Endometrium (tissue), 2 donors: Measurements from ENCODE around the gene DNAH6.

Experiments used
- FAIRE-seq: peaks from 2 replicates; lab custom pipeline; 2012; peaks lifted over from hg19 to GRCh38; lab: Jason Lieb, UNC
- donor health status: control.
- donor health status: control.

Gene DNAH6

GRCh38 chr2:84700006-84700405 lies 183.7 kb downstream of the DNAH6 start:
- no peak for FAIRE-seq

- FAIRE-seq = no peak
Observed at GRCh38 chr2:84701880-84702279, 185.6 kb downstream of the DNAH6 start.

- FAIRE-seq = no peak
Observed at GRCh38 chr2:84702941-84703340, 186.6 kb downstream of the DNAH6 start.

DNA sequence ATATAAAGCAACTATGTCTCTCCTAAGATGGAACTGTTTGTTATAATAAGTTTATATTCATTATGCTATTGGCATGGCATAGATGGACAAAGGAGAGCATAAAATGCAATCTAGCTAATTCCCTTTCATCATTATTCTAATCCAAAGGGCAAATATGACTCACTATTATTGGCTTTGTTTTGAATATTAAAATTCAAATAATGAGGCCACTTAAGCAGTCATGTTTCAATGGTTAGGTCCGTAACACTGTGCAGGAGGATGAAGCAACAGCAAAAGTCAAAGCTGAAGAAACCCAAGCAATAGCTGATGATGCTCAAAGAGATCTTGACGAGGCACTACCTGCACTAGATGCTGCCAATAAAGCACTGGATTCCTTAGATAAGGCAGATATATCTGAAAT lies 187.5 kb downstream of the DNAH6 start:
- FAIRE-seq = no peak

DNA sequence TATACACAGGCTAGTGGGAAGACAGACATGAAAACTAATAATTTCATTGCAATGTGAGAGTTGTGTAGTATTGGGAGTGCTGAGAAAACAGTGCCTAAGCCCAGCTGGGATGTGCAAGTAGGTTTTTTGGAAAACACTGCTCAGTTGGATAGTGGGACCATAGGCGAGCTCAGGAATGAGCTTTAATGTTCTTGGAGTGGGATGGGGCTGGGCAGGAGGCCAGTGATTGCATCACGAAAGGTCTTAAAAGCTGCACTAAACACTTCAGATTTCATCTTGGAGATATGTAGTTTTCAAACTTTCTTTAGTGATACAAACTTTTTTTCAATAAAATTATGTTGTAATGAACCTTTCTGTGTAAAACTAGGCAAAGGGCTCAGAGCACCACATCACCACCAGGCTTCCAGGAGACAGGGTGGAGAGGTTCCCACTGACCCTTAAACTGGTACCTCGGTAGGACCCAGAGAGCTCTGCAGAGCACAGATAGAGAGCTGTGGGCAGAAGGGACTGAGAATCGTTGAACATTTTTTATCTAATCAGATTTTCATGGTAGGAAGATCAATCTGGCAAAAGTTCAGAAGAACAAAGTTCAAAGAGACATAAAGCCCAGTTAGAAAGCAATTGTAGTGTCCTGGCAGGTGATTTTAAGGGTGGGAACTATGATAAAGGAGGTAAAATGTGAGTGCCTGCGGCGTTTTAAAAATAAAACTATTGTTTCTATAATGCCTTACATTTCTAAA lies 188.4 kb downstream of the DNAH6 start:
- no peak for FAIRE-seq

- no peak for FAIRE-seq
Observed at GRCh38 chr2:84705858-84706257, 189.6 kb downstream of the DNAH6 start.

- FAIRE-seq = no peak
Observed at GRCh38 chr2:84708442-84708841, 192.1 kb downstream of the DNAH6 start.

DNA sequence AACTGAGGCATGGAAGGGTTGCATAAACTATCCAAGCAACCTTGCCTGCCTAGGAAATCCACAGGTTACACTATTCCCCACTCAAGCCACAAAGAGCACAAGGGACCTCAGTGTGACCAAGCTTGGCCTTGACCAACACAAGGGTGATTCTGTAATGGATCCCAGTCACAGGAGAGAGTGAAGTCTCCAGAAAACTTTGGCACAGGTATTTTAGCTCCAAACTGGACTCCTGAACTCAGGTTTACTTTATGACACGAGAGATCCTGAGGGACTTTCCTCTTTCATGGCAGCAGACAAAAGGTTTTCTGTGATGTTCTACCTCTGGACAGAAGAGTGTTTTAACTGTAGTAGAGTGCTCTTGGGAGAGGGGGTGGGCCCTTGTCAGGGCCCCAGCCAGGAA lies 195.4 kb downstream of the DNAH6 start:
- FAIRE-seq = no peak

DNA sequence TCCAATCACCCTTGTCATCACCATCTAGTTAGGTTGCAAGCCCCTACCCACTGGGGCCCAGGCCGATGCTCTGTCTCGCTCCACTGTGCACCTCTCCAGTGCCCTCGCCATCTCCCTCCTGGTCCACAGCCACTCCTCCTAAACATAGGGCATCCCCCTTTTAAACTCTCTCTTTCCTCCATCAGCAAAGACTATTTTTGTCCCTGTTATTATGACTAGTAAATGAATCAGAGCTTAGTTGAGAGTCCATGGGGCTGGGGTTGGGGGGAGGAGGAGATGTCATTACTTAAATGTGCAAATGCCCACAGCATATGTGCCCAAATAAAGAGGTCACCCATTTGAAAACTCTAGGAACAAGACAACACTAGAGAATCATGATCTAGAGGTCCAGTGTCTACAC lies 197.1 kb downstream of the DNAH6 start:
- no peak for FAIRE-seq

DNA sequence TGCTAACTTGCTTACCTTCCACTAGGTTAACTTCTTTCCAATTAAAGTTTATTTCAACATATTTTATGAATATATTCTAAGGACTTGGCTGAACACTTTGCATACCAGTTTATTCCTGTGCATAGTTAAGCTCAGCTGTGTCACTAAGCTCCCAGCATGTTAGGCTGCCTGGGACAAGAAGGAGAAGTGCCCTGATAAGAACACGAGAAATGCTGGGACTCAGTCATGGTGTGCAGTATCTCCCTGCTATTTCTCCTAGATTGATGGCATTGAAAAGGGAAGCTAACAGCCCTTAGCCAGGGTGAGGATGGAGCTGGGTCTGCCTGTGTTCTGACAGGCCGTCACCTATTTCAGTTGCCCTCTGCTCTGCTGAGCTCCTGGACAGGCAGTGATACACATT lies 200.3 kb downstream of the DNAH6 start:
- FAIRE-seq = no peak

DNA sequence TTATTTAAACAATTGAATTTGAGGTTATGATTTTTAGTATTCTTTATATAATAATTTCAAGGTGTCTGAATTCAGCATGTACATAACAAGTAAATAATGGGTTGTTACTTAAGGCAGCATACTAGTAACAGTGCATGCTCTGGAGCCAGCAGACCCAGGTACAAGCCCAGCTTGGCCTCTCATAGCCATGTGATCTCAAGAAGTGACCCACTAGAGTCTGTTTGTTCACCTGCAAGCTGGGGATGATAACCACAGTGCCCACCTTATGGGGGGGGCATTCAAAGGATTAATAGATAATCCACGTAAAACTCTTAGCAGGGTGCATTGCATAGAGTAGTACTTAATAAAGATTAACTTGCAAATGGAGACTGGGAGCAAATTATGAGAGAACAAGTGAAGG lies 201.0 kb downstream of the DNAH6 start:
- no peak for FAIRE-seq

GRCh38 chr2:84719434-84719833 lies 203.1 kb downstream of the DNAH6 start:
- no peak for FAIRE-seq

DNA sequence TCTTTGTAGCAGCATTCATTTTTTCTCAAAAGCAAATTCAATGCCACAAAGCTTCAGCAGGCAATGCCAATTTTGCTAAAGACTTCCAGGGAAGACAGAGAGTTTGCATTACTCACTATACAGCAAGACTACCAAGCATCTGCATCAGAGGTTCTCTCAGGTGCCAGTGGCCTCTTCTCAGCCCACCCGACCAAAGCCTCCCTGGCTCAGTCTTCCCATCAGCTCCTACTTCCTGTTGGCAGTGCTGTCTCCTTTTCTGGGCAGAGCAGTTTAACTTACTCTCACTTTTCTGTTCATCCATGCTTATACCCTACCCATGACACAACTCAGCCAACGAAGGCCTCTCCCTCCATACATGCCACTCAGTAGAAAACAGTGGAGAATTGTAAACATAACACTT lies 207.5 kb downstream of the DNAH6 start:
- no peak for FAIRE-seq

DNA sequence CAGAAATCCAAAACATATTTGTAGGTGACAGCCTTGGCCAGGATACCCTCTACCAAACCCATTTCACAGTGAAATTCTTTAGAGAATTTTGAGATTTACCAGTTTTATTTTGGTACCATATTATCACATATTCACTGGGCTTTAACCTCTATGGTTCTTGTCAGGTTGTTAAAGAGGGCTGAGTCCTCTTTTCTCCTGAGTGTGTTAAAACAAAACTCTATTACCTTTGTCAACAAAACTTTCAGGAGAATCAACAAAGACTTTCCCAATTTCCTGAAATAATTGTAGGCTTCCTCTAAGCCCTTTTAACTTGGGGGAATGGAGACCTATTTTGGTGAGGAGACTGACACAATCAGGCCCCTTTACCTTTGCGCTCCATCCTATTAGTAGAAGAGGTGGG lies 209.4 kb downstream of the DNAH6 start:
- FAIRE-seq = no peak

DNA sequence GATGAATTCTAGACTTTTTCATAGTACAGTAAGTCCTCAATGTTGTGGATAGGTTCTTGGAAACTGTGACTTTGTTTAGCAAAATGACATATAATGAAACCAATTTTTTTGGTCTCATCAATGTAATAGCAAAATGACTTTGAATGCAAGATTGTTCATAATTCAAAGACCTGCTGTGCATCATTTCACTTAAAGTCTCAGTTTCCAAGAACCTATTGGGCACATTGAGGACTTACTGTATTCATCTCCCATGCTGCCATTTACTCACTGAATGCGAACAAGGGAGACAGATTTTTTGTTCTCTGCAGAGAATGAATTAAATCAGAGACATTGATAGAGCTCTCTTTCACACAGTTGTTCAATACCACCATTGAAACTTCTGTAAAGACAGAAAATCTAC lies 211.0 kb downstream of the DNAH6 start:
- FAIRE-seq = no peak

GRCh38 chr2:84729224-84729623 lies 212.9 kb downstream of the DNAH6 start:
- FAIRE-seq = no peak

DNA sequence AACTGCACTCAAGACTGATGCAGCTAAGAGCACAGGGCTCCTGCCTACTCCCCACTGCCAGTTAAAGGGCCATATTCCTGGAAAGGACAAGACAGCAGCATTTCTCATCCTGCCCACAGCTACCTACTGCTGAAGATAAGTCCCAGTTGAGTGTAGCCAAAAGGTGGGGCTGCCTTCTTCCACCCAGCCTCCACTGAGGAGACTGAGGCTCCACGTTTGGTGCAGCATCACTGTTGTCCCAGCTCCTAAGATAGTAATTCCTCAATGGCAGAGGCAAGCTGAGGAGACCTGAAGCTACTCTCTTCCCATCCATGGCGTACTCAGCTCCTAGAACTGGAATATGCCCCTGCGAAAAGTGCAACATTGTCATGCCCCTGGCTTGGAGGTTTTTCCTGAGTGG lies 214.9 kb downstream of the DNAH6 start:
- no peak for FAIRE-seq

- no peak for FAIRE-seq
Observed at GRCh38 chr2:84732897-84733778, 216.8 kb downstream of the DNAH6 start.

DNA sequence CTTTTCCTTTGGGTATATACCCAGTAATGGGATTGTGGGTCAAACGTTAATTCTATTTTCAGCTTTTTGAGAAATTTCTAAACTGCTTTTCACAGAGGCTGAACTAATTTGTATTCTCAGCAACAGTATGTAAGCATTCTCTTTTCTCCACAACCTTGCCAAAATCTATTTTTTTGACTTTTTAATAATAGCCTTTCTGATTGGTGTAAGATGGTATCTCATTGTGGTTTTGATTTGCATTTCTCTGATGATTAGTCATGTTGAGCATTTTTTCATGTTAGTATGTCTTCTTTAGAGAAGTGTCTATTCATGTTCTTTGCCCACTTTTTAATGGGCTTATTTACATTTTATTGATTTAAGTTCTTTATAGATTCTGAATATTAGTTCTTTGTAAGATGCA lies 219.1 kb downstream of the DNAH6 start:
- no peak for FAIRE-seq

DNA sequence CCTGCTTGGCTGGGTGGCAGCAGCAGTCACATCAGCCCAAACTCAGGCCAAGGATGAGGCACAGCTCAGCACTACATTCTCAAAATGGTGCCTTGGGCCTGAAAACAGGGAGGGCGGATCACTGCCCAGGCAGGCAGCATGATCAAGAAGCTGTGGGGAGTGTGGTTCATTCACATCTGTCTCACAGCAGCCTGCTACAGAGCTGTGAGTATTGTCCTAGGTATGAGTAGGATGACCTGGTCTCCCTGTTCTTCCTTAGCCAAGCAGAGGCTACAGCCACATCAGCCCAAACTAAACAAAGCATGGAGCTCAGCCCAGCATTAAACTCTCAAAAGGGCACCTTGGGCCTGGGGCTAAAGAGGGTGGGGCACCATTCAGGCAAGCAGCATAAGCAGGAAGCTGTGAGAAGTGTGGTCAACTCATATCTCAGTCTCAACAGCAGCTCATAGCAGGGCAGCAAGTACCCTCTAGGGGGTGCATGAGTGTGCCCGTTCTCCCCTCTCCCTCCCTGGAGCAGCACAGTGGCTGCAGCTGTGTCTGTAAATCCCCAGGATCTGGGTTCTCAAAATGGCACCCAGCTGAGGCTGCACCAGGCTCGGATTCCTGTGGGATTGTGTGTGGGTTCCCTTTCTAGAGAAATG lies 225.0 kb downstream of the DNAH6 start:
- no peak for FAIRE-seq

DNA sequence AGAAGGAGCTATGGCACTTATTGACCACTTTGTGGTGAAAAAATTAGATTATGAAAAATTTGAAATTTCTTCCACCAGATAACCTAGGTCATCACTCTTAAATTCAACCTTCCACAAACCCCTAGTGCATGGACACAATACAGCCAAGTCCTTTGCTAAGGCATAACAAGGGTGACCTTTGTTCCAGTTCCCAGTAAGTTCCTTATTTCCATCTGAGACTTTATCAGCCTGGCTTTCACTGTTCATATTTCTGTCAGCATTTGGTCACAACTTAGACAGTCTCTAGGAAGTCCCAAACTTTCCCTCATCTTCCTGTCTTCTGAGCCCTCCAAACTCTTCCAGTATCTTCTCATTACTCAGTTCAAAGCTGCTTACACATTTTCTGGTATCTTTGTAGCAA lies 232.0 kb downstream of the DNAH6 start:
- FAIRE-seq = no peak

DNA sequence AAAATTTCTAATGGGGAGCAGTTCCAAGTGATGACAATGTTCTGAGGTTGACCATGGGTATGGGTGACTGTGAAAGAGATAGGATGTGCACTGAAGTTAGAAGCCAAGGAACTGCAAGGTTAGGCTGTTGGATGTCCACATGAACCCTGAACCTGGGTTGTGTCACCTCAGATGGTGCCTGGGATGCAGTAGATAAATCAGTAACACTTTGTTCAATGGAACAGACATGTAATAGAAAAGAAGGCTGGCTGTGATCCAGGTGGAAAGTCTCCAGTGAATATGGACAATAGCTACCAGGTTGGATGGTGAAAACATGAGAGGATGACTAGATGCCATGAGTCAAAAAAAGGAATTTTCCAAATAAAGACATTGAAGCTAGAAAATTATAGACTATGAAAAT lies 233.1 kb downstream of the DNAH6 start:
- no peak for FAIRE-seq

GRCh38 chr2:84755096-84755495 lies 238.8 kb downstream of the DNAH6 start:
- FAIRE-seq = no peak
